Endothelial cell (in vitro differentiated cells): ENCODE measurements around the gene WDR93. TPM values are rescaled to one million over a fixed set of nuclear protein-coding genes. Genes with fewer than 3 reads are reported as not detected.

Source experiments
- DNase-seq: peaks from one replicate; pipeline ENCODE4 v3.0.0; 2021; ENCODE audit warnings: low spot score
- H3K27ac Mint-ChIP-seq: one replicate; pipeline ENCODE4 v1.8.0; 2021; ENCODE audit warnings: mixed read lengths, inconsistent platforms; ENCODE audit not compliant: unreplicated experiment
- H3K27me3 Mint-ChIP-seq: one replicate; pipeline ENCODE4 v1.8.0; 2021; ENCODE audit warnings: mild to moderate bottlenecking, moderate library complexity, mixed read lengths, inconsistent platforms; ENCODE audit not compliant: unreplicated experiment
- H3K36me3 Mint-ChIP-seq: one replicate; pipeline ENCODE4 v1.8.0; 2021; ENCODE audit warnings: mild to moderate bottlenecking, low read depth, mixed read lengths, inconsistent platforms; ENCODE audit not compliant: unreplicated experiment
- H3K4me1 Mint-ChIP-seq: one replicate; pipeline ENCODE4 v1.8.0; 2021; ENCODE audit warnings: mild to moderate bottlenecking, mixed read lengths, inconsistent platforms; ENCODE audit not compliant: unreplicated experiment
- H3K4me3 Mint-ChIP-seq: one replicate; pipeline ENCODE4 v1.8.0; 2021; ENCODE audit warnings: mild to moderate bottlenecking, mixed read lengths, inconsistent platforms; ENCODE audit not compliant: unreplicated experiment
- H3K9me3 Mint-ChIP-seq: one replicate; pipeline ENCODE4 v1.8.0; 2021; ENCODE audit warnings: mixed read lengths, inconsistent platforms; ENCODE audit not compliant: unreplicated experiment
- CTCF ChIP-seq: fragments of 200-600 bp; sonication (generic); IDR thresholded peaks from one replicate; pipeline ENCODE4 v1.5.0; 2021; ENCODE audit warnings: antibody characterized with exemption; ENCODE audit not compliant: unreplicated experiment
- total RNA-seq: library from RNA; stranded (reverse); fragmentation: NEBNext Ultra II Directional; extraction: Animal tissue kit (Norgen Biotek cat#: 25700); gene quantifications from one replicate; pipeline ENCODE4 v1.2.1, GENCODE V29; 2021; ENCODE audit not compliant: unreplicated experiment

Gene WDR93
- total RNA-seq, 1 donor from 2014 or later, result 0.13 TPM

GRCh38 chr15:89735773-89736172, 45.2 kb downstream of the WDR93 start:
- no peak for DNase-seq
- peaks cover 5% of the 10 kb centered on the region for H3K27me3 Mint-ChIP-seq
- H3K9me3 Mint-ChIP-seq, result no peaks in the 10 kb centered on the region
- TF ChIP-seq CTCF, result no peak
- H3K27ac Mint-ChIP-seq, result no peak overlapping the region
- no peak overlapping the region for H3K4me3 Mint-ChIP-seq
- no peaks in the 10 kb centered on the region for H3K36me3 Mint-ChIP-seq
- peaks cover 5% of the 10 kb centered on the region for H3K4me1 Mint-ChIP-seq

DNA sequence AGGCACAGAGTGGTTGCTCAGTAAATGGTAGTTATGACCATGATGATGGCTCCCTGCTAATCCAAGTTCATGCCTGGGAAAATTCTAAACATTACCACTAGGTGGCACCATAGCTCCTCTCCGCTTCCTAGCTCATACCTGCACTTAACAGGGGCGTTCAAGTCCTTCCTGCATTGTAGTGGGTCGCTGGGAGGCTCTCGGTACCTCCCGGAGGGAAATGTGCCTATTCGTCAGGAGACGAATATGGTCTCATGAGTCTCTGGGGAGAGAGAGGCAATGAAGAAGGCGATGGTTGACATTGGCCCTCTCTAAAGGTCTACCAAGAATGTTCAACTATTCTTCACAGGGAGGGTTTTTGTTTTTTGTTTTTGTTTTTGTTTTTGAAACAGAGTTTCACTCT, 49.5 kb downstream of the WDR93 start:
- no peaks in the 10 kb centered on the region for H3K9me3 Mint-ChIP-seq
- peak; percentile 69 for DNase-seq
- TF ChIP-seq CTCF, result peak; percentile 93
- no peaks in the 10 kb centered on the region for H3K36me3 Mint-ChIP-seq
- H3K27me3 Mint-ChIP-seq, result peaks cover 1% of the 10 kb centered on the region
- no peak overlapping the region for H3K4me3 Mint-ChIP-seq
- peaks cover 5% of the 10 kb centered on the region for H3K4me1 Mint-ChIP-seq
- no peak overlapping the region for H3K27ac Mint-ChIP-seq

DNA sequence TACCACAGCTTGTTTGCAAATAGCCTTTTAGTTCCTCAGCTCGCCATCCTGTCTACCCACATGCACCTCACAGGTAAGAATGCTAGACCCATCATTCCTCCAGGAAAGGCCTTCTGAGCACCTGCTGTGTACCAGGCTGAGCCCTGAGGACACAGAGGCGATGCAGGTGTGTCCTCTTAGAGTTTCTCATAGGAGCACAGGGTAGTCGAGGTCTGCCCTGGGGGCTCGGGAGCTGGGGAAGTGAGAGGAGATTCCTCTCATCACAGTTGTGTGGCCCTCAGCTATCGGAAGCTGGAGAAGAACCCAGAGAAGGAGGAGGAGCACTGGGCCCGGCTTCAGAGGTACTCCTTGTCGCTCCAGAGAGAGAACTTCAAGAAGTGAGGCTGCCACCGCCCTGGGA, 52.4 kb downstream of the WDR93 start:
- TF ChIP-seq CTCF, result no peak
- no peak overlapping the region for H3K4me3 Mint-ChIP-seq
- H3K27ac Mint-ChIP-seq, result no peak overlapping the region
- H3K9me3 Mint-ChIP-seq, result no peaks in the 10 kb centered on the region
- no peak for DNase-seq
- H3K36me3 Mint-ChIP-seq, result no peaks in the 10 kb centered on the region
- no peaks in the 10 kb centered on the region for H3K4me1 Mint-ChIP-seq
- H3K27me3 Mint-ChIP-seq, result peaks cover 1% of the 10 kb centered on the region

- Mint-ChIP-seq H3K9me3 (no peaks in the 10 kb centered on the region), H3K4me3 (no peak overlapping the region), H3K4me1 (no peaks in the 10 kb centered on the region), H3K36me3 (no peaks in the 10 kb centered on the region), H3K27me3 (peaks cover 1% of the 10 kb centered on the region), H3K27ac (no peak overlapping the region)
- no peak for DNase-seq
- no peak for TF ChIP-seq CTCF
Observed at GRCh38 chr15:89743594-89743993, 53.0 kb downstream of the WDR93 start.

GRCh38 chr15:89745131-89745530, 54.5 kb downstream of the WDR93 start:
- no peak overlapping the region for H3K27ac Mint-ChIP-seq
- H3K4me3 Mint-ChIP-seq, result no peak overlapping the region
- no peak for TF ChIP-seq CTCF
- H3K36me3 Mint-ChIP-seq, result no peaks in the 10 kb centered on the region
- H3K9me3 Mint-ChIP-seq, result no peaks in the 10 kb centered on the region
- peaks cover 7% of the 10 kb centered on the region for H3K27me3 Mint-ChIP-seq
- no peak for DNase-seq
- no peaks in the 10 kb centered on the region for H3K4me1 Mint-ChIP-seq
